ENCODE data around the gene TEKTIP1.

DNA sequence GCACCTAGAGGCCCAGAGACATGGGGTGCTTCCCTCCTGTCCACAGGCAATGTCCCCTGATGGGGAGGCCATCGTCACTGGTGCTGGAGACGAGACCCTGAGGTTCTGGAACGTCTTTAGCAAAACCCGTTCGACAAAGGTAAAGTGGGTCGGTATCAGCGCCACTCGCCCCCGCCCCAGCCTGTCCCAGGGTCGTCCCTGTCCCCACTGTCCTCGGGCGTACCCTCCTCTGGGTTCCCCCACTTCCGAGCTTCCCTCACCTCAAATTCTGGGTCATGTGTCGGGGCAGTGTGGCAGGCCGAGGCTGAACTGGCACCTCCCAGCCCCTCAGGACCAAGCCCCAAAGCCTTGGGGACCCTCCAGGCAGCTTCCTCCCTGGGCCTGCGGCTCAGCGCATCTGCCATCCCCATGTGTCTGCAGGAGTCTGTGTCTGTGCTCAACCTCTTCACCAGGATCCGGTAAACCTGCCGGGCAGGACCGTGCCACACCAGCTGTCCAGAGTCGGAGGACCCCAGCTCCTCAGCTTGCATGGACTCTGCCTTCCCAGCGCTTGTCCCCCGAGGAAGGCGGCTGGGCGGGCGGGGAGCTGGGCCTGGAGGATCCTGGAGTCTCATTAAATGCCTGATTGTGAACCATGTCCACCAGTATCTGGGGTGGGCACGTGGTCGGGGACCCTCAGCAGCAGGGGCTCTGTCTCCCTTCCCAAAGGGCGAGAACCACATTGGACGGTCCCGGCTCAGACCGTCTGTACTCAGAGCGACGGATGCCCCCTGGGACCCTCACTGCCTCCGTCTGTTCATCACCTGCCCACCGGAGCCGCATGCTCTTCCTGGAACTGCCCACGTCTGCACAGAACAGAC lies 4.4 kb upstream of the TEKTIP1 start:
- TF ChIP-seq POLR2A (IDR thresholded peaks at IDR 0.05; ENCODE audit: low read depth, low read length) (no peak), FOXM1 (IDR thresholded peaks at IDR 0.05; ENCODE audit: low read depth, low read length) (no peak), ZNF592 (IDR thresholded peaks at IDR 0.05) (no peak), CBFB (IDR thresholded peaks at IDR 0.05; ENCODE audit: low read depth) (no peak), EZH2 (IDR thresholded peaks at IDR 0.05; ENCODE audit: borderline replicate concordance, control insufficient read depth, low read depth, low read length) (no peak), USF1 (IDR thresholded peaks at IDR 0.05; ENCODE audit: borderline replicate concordance, extremely low read length, insufficient read depth, low read depth, low read length) (no peak), CTCF (IDR thresholded peaks at IDR 0.05 in 2 of 3, conservative IDR thresholded peaks at IDR 0.05 in 1 of 3; ENCODE audit: control insufficient read depth in 2 of 3, extremely low read depth in 1 of 3, insufficient read depth in 1 of 3, low read depth in 3 of 3, low read length in 3 of 3) (no peak), TAF1 (IDR thresholded peaks at IDR 0.05; ENCODE audit: borderline replicate concordance, low read depth, low read length) (no peak)
- TF ChIP-seq, protein P1, sequence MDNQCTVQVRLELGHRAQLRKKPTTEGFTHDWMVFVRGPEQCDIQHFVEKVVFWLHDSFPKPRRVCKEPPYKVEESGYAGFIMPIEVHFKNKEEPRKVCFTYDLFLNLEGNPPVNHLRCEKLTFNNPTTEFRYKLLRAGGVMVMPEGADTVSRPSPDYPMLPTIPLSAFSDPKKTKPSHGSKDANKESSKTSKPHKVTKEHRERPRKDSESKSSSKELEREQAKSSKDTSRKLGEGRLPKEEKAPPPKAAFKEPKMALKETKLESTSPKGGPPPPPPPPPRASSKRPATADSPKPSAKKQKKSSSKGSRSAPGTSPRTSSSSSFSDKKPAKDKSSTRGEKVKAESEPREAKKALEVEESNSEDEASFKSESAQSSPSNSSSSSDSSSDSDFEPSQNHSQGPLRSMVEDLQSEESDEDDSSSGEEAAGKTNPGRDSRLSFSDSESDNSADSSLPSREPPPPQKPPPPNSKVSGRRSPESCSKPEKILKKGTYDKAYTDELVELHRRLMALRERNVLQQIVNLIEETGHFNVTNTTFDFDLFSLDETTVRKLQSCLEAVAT (IDR thresholded peaks at IDR 0.05) = no peak
- TF ChIP-seq, protein P2, sequence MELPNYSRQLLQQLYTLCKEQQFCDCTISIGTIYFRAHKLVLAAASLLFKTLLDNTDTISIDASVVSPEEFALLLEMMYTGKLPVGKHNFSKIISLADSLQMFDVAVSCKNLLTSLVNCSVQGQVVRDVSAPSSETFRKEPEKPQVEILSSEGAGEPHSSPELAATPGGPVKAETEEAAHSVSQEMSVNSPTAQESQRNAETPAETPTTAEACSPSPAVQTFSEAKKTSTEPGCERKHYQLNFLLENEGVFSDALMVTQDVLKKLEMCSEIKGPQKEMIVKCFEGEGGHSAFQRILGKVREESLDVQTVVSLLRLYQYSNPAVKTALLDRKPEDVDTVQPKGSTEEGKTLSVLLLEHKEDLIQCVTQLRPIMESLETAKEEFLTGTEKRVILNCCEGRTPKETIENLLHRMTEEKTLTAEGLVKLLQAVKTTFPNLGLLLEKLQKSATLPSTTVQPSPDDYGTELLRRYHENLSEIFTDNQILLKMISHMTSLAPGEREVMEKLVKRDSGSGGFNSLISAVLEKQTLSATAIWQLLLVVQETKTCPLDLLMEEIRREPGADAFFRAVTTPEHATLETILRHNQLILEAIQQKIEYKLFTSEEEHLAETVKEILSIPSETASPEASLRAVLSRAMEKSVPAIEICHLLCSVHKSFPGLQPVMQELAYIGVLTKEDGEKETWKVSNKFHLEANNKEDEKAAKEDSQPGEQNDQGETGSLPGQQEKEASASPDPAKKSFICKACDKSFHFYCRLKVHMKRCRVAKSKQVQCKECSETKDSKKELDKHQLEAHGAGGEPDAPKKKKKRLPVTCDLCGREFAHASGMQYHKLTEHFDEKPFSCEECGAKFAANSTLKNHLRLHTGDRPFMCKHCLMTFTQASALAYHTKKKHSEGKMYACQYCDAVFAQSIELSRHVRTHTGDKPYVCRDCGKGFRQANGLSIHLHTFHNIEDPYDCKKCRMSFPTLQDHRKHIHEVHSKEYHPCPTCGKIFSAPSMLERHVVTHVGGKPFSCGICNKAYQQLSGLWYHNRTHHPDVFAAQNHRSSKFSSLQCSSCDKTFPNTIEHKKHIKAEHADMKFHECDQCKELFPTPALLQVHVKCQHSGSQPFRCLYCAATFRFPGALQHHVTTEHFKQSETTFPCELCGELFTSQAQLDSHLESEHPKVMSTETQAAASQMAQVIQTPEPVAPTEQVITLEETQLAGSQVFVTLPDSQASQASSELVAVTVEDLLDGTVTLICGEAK (IDR thresholded peaks at IDR 0.05; ENCODE audit: borderline replicate concordance) = no peak
